IMR-90 (cell line): Measurements from ENCODE around the gene AHSG. TPM values are rescaled to one million over a fixed set of nuclear protein-coding genes. Genes with fewer than 3 reads are reported as not detected.

Source experiments
- ATAC-seq: fragments of 200-7000 bp; cut with Tn5 transposase; 2 replicates; pipeline ENCODE4 v1.9.1; 2020; ENCODE audit warnings: low read depth, mild to moderate bottlenecking, moderate library complexity
- BruUV-seq: library from RNA; stranded (reverse); fragments of 400-500 nt; replicated peaks from 2 replicates; lab custom pipeline; 2021; lab: Mats Ljungman, UMichigan
- CTCF ChIA-PET: fragments of 300-600 bp; formaldehyde crosslinking; extraction: SDS; loops from one replicate; lab custom pipeline; 2021; ENCODE audit warnings: antibody characterized with exemption; lab: Yijun Ruan, JAX
- POLR2A ChIA-PET: fragments of 300-600 bp; sonication (Branson Sonifier 250); formaldehyde crosslinking; loops from one replicate; lab custom pipeline; 2022; ENCODE audit warnings: antibody characterized with exemption; ENCODE audit not compliant: unreplicated experiment; lab: Charles Lee
- DNase-seq: peaks from one replicate; pipeline ENCODE4 v3.0.0; 2013
- H2AFZ ChIP-seq: replicated peaks from 2 replicates; pipeline ENCODE3; 2013; ENCODE audit warnings: low read length, mild to moderate bottlenecking; ENCODE audit not compliant: poor library complexity
- H2AK5ac ChIP-seq: 2 replicates; pipeline ENCODE4 v1.6.1; 2013; ENCODE audit warnings: low read depth, low read length, inconsistent platforms
- H2AK9ac ChIP-seq: replicated peaks from 2 replicates; pipeline ENCODE3; 2013; ENCODE audit warnings: mild to moderate bottlenecking, low read depth, low read length, moderate library complexity; ENCODE audit not compliant: poor library complexity
- H2BK120ac ChIP-seq: 2 replicates; pipeline ENCODE4 v1.6.1; 2013; ENCODE audit warnings: low read depth, low read length, inconsistent platforms
- H2BK15ac ChIP-seq: 3 replicates; pipeline ENCODE4 v1.6.1; 2013; ENCODE audit warnings: low read depth, low read length, inconsistent platforms
- H2BK20ac ChIP-seq: 2 replicates; pipeline ENCODE4 v1.6.1; 2013; ENCODE audit warnings: low read depth, mild to moderate bottlenecking, inconsistent platforms, low read length, moderate library complexity
- H2BK5ac ChIP-seq: 2 replicates; pipeline ENCODE4 v1.6.1; 2013; ENCODE audit warnings: mild to moderate bottlenecking, low read depth, low read length, inconsistent platforms; ENCODE audit not compliant: poor library complexity, severe bottlenecking
- H3K14ac ChIP-seq: replicated peaks from 2 replicates; pipeline ENCODE4 v1.6.1; 2013; ENCODE audit warnings: low read depth, low read length, inconsistent platforms
- H3K18ac ChIP-seq: 2 replicates; pipeline ENCODE4 v1.6.1; 2013; ENCODE audit warnings: low read depth, low read length, control low read depth
- H3K23ac ChIP-seq: 2 replicates; pipeline ENCODE4 v1.6.1; 2013; ENCODE audit warnings: low read depth, low read length, inconsistent platforms
- H3K27ac ChIP-seq: 2 replicates; pipeline ENCODE4 v1.5.1; 2013; ENCODE audit warnings: mild to moderate bottlenecking, control low read depth, low read length; ENCODE audit not compliant: insufficient read depth
- H3K27me3 ChIP-seq: 2 replicates; pipeline ENCODE4 v1.6.1; 2013; ENCODE audit warnings: low read length; ENCODE audit not compliant: control insufficient read depth, insufficient read depth
- H3K36me3 ChIP-seq: 2 replicates; pipeline ENCODE4 v1.6.1; 2013; ENCODE audit warnings: low read length, mixed read lengths; ENCODE audit not compliant: control insufficient read depth, insufficient read depth
- H3K4ac ChIP-seq: 2 replicates; pipeline ENCODE4 v1.6.1; 2013; ENCODE audit warnings: low read depth, low read length, inconsistent platforms
- H3K4me1 ChIP-seq: 2 replicates; pipeline ENCODE4 v1.6.1; 2013; ENCODE audit warnings: low read length, mixed read lengths; ENCODE audit not compliant: control insufficient read depth, insufficient read depth
- H3K4me2 ChIP-seq: 2 replicates; pipeline ENCODE4 v1.6.1; 2013; ENCODE audit warnings: low read depth, mild to moderate bottlenecking, control low read depth, low read length, moderate library complexity
- H3K4me3 ChIP-seq: 2 replicates; pipeline ENCODE4 v1.5.1; 2013; ENCODE audit warnings: low read depth, mild to moderate bottlenecking, control low read depth, low read length, moderate library complexity; ENCODE audit not compliant: insufficient read depth
- H3K56ac ChIP-seq: 2 replicates; pipeline ENCODE4 v1.6.1; 2013; ENCODE audit warnings: low read length, inconsistent platforms; ENCODE audit not compliant: insufficient read depth; ENCODE audit errors: extremely low read depth
- H3K79me1 ChIP-seq, 2 experiments: 2 replicates each; pipeline ENCODE4 v1.6.1; 2013; ENCODE audit warnings: low read length in 2 of 2, inconsistent platforms in 1 of 2, low read depth in 1 of 2
- H3K9ac ChIP-seq: 2 replicates; pipeline ENCODE4 v1.6.1; 2013; ENCODE audit warnings: low read depth, low read length, control low read depth
- H3K9me1 ChIP-seq: 2 replicates; pipeline ENCODE4 v1.6.1; 2013; ENCODE audit warnings: low read length, inconsistent platforms; ENCODE audit not compliant: insufficient read depth
- H3K9me3 ChIP-seq: 2 replicates; pipeline ENCODE4 v1.6.1; 2013; ENCODE audit warnings: low read length; ENCODE audit not compliant: control insufficient read depth, insufficient read depth
- H4K20me1 ChIP-seq: 2 replicates; pipeline ENCODE4 v1.6.1; 2013; ENCODE audit warnings: low read length, inconsistent platforms; ENCODE audit not compliant: insufficient read depth
- H4K5ac ChIP-seq: 2 replicates; pipeline ENCODE4 v1.6.1; 2013; ENCODE audit warnings: mild to moderate bottlenecking, low read depth, low read length, control low read depth
- H4K8ac ChIP-seq, 2 experiments: 2 replicates each; pipeline ENCODE4 v1.6.1; 2013; ENCODE audit warnings: low read depth in 2 of 2, low read length in 2 of 2, control low read depth in 1 of 2, inconsistent platforms in 1 of 2
- H4K91ac ChIP-seq: 2 replicates; pipeline ENCODE4 v1.6.1; 2013; ENCODE audit warnings: low read depth, low read length, inconsistent platforms; ENCODE audit not compliant: insufficient read depth
- CEBPB ChIP-seq: IDR thresholded peaks from 2 replicates; pipeline ENCODE4 v1.6.1; 2012; ENCODE audit warnings: low read depth, low read length, improper control_type of control experiment
- CHD1 ChIP-seq: IDR thresholded peaks from 2 replicates; pipeline ENCODE4 v1.6.1; 2012; ENCODE audit warnings: low read depth, low read length, improper control_type of control experiment
- POLR2A ChIP-seq: IDR thresholded peaks from 2 replicates; pipeline ENCODE4 v1.6.1; 2012; ENCODE audit warnings: mild to moderate bottlenecking, low read depth, low read length
- WGBS, 2 experiments: methylation state at CpG; one replicate each; pipeline versions ENCODE4 v1.1.5 to v1.1.7; 2013; ENCODE audit warnings: missing lambda C conversion rate in 2 of 2; ENCODE audit not compliant: insufficient read length in 1 of 2; ENCODE audit errors: extremely low coverage in 2 of 2; 5-methylcytosine and 5-hydroxymethylcytosine counted together
- dilution Hi-C: fragments of 300-500 bp; cut with HindIII; formaldehyde crosslinking; loops from one replicate; pipeline ENCODE4 v1.14.3; 2018; ENCODE audit warnings: low sequenced_read_pairs; ENCODE audit not compliant: unreplicated experiment
- in situ Hi-C: fragments of 300-500 bp; cut with MboI; formaldehyde crosslinking; loops from 3 replicates; pipeline ENCODE4 v1.14.3; 2019; ENCODE audit warnings: low sequenced_read_pairs, inconsistent platforms, mixed read lengths
- intact Hi-C: fragments of 100-400 bp; cut with micrococcal nuclease; formaldehyde crosslinking; loops from 2 replicates; pipeline ENCODE4 v1.10.0; 2022
- polyA plus RNA-seq, 3 experiments: library from polyadenylated mRNA; depleted of rRNA; stranded (reverse); fragments of >200 nt; gene quantifications; 2 replicates each; pipeline ENCODE4 v1.2.3, GENCODE V29; 2012; ENCODE audit warnings: low replicate concordance in 1 of 3
- total RNA-seq: library from RNA; depleted of rRNA; stranded (reverse); fragments of >200 nt; gene quantifications from 2 replicates; pipeline ENCODE4 v1.2.3, GENCODE V29; 2012
- TF ChIP-seq, protein P1 (sequence below): fragments of 150-350 bp; IDR thresholded peaks from 2 replicates; pipeline ENCODE4 v1.6.1; 2017; ENCODE audit warnings: mild to moderate bottlenecking, antibody characterized with exemption, low read length, low read depth

AHSG gene
- total and polyA plus RNA-seq, 2 of the 4 experiments (the other 2 are of a cell fraction), result not detected

DNA sequence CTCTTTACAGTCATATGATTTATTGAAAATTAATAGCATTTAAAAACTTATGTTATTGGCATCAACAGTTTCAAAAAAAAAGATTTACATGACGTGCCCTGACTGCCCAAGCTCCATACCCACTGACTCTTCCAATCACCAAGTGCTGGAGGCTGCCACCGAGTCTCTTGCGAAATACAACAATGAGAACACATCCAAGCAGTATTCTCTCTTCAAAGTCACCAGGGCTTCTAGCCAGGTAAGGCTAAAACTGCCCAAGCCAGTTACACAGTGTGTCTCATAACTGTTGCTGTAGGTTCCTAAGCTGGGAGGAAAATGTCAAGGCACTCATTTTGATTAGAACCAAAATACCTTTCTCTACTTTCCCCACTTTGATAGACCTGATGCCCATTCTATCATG, 31.8 kb downstream of the AHSG start:
- Histone ChIP-seq H2AK9ac (no peak overlapping the region), H3K23ac (no peak overlapping the region), H3K27me3 (peaks cover 17% of the 10 kb centered on the region), H2AK5ac (no peak overlapping the region), H3K4ac (no peak overlapping the region), H3K18ac (no peak overlapping the region), H2BK20ac (no peak overlapping the region), H3K9me1 (no peaks in the 10 kb centered on the region), H4K8ac (no peak overlapping the region), H2BK15ac (no peak overlapping the region), H3K4me2 (no peak overlapping the region), H3K79me1 (no peaks in the 10 kb centered on the region), H4K91ac (no peak overlapping the region), H4K5ac (no peak overlapping the region), H3K4me3 (no peak overlapping the region), H3K36me3 (no peaks in the 10 kb centered on the region), H2AFZ (no peak overlapping the region), H3K4me1 (no peaks in the 10 kb centered on the region), H3K9me3 (no peaks in the 10 kb centered on the region), H3K27ac (no peak overlapping the region), H3K14ac (no peak overlapping the region), H3K9ac (no peak overlapping the region), H4K20me1 (no peaks in the 10 kb centered on the region), H3K56ac (no peak overlapping the region), H2BK120ac (no peak overlapping the region), H2BK5ac (no peak overlapping the region)
- DNase-seq (no peak), ATAC-seq (no peak)
- dilution Hi-C loops, result no loop called here
- CTCF ChIA-PET, result no interaction called here
- in situ Hi-C loops, result no loop called here
- TF ChIP-seq, protein P1, sequence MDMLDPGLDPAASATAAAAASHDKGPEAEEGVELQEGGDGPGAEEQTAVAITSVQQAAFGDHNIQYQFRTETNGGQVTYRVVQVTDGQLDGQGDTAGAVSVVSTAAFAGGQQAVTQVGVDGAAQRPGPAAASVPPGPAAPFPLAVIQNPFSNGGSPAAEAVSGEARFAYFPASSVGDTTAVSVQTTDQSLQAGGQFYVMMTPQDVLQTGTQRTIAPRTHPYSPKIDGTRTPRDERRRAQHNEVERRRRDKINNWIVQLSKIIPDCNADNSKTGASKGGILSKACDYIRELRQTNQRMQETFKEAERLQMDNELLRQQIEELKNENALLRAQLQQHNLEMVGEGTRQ, result no peak
- TF ChIP-seq CEBPB (peak; percentile 40), POLR2A (no peak), CHD1 (no peak)
- intact Hi-C loops, result no loop called here
- POLR2A ChIA-PET, result no interaction called here
- no CpG with 5 or more reads among the region's 3 CpGs for WGBS, 2 experiments
- no TSS peak for BruUV-seq
